ENCODE results near the gene DCK. TPM values are rescaled to one million over a fixed set of nuclear protein-coding genes. Genes with fewer than 3 reads are reported as not detected.
A peak's percentile ranks its signal among the peaks of the same experiment; 100 is the strongest.
"Not testable (repeated sequence)": the region's sequence is repeated elsewhere in the genome, so short reads cannot be mapped to it uniquely, and the experiment has no call there.

Gene DCK
- total RNA-seq, 1 donor from 2014 or later = 24.5 TPM

DNA sequence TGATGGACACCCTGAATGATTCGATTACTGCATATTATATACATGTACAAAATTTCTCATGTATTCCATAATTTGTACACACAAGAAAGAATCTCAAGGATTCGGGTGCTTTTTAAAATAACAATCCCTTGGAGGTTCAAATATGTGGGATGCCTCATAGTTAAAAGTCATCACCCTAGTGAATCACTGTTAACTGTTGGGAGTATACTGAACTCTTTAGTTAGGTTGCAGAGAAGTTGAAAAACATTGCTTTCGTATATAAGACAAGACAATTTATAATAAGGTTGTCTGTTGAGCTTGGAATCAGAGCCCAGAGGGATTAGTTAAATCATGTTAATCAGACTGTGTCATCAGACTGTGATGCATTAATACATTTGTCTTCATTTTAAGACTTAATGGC is 15.6 kb downstream of the DCK start:
- no peaks in the 10 kb centered on the region for H3K4me1 ChIP-seq
- TF ChIP-seq, protein P1, sequence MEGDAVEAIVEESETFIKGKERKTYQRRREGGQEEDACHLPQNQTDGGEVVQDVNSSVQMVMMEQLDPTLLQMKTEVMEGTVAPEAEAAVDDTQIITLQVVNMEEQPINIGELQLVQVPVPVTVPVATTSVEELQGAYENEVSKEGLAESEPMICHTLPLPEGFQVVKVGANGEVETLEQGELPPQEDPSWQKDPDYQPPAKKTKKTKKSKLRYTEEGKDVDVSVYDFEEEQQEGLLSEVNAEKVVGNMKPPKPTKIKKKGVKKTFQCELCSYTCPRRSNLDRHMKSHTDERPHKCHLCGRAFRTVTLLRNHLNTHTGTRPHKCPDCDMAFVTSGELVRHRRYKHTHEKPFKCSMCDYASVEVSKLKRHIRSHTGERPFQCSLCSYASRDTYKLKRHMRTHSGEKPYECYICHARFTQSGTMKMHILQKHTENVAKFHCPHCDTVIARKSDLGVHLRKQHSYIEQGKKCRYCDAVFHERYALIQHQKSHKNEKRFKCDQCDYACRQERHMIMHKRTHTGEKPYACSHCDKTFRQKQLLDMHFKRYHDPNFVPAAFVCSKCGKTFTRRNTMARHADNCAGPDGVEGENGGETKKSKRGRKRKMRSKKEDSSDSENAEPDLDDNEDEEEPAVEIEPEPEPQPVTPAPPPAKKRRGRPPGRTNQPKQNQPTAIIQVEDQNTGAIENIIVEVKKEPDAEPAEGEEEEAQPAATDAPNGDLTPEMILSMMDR (IDR thresholded peaks at IDR 0.05) = no peak
- H3K9me3 ChIP-seq = no peaks in the 10 kb centered on the region
- no peak for DNase-seq (ENCODE audit: low spot score in 2 of 2)
- H3K27me3 ChIP-seq = no peaks in the 10 kb centered on the region
- no peak overlapping the region for H3K27ac ChIP-seq
- H3K4me3 ChIP-seq = no peak overlapping the region
- no peaks in the 10 kb centered on the region for H3K36me3 ChIP-seq
- intact Hi-C loops (cut with DNase I) = loop anchor here (5.0 to 10.0 kb wide), 2 partner anchors 172 to 364 kb away; partner anchors contain the start of gene GRSF1

DNA sequence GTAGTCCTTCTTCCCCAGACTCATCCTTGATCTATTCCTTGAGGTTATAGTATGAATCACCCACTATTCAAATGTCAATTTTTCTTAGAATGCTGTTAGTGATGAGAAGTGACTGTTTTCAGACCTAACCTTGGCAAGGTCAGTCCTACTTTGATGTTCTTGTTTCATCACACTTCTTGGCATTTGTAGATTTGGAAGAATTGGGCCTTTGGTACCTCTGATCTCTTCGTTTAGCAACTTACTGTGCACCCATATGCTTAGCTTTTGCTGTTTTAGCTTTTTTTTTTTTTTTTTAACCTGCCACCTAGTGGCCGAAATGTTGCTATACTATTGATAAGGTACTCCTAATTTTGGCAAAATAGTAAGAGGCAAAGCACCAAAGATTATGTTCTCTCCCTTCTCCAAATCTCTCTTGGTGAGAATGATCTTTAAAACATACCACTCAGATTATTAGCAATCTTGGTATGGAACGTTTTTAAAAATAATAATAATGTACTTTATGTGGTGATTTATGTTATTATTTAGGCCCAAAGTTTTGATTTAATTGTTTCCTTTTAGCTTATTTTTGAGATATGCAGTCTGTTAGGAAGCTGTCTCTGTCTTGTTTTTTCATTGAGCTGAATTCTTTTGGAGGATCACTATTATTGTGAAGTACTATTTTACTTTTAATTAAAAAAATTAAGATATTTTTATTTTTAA is 16.6 kb downstream of the DCK start:
- H3K27ac ChIP-seq = no peak overlapping the region
- no peaks in the 10 kb centered on the region for H3K27me3 ChIP-seq
- H3K9me3 ChIP-seq = no peaks in the 10 kb centered on the region
- no peak overlapping the region for H3K4me3 ChIP-seq
- H3K4me1 ChIP-seq = no peaks in the 10 kb centered on the region
- intact Hi-C loops (cut with DNase I) = loop anchor here (5.0 to 10.0 kb wide), 2 partner anchors 173 to 365 kb away; partner anchors contain the start of gene GRSF1
- no peak for DNase-seq (ENCODE audit: low spot score in 2 of 2)
- TF ChIP-seq, protein P1 (IDR thresholded peaks at IDR 0.05) = peak in 1 of 3 experiments; percentile 50
- no peaks in the 10 kb centered on the region for H3K36me3 ChIP-seq

DNA sequence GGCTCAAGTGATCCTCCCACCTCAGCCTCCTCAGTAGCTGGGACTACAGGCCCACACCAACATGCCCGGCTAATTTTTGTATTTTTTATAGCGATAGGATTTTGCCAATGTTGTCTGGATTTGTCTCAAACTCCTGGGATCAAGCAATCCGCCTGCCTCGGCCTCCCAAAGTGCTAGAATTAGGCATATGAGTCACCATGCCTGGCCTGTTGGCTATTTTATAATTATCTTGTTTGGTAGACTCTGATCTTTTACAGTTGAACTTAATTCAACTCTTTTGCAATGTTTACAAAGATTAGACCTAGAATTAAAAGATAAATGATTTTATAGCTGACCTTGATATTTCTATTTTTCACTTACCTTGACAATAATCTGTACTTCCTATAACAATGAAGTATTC is 18.0 kb downstream of the DCK start:
- Histone ChIP-seq H3K27ac (no peak overlapping the region), H3K9me3 (no peaks in the 10 kb centered on the region), H3K4me1 (no peaks in the 10 kb centered on the region), H3K27me3 (no peaks in the 10 kb centered on the region), H3K36me3 (no peaks in the 10 kb centered on the region), H3K4me3 (no peak overlapping the region)
- intact Hi-C loops (cut with DNase I) = no loop called here
- DNase-seq (ENCODE audit: low spot score in 2 of 2) = no peak
- TF ChIP-seq, protein P1 (IDR thresholded peaks at IDR 0.05) = no peak

DNA sequence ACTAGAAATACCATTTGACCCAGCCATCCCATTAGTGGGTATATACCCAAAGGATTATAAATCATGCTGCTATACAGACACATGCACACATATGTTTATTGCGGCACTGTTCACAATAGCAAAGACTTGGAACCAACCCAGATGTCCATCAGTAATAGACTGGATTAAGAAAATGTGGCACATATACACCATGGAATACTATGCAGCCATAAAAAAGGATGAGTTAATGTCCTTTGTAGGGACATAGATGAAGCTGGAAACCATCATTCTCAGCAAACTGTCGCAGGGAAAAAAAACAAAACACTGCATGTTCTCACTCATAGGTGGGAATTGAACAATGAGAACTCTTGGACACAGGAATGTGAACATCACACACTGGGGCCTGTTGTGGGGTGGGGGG is 23.9 kb downstream of the DCK start:
- DNase-seq (ENCODE audit: low spot score in 2 of 2); H3K27me3 ChIP-seq; H3K4me3 ChIP-seq; intact Hi-C loops (cut with DNase I); H3K4me1 ChIP-seq; H3K36me3 ChIP-seq; H3K27ac ChIP-seq; H3K9me3 ChIP-seq: not testable (repeated sequence)

DNA sequence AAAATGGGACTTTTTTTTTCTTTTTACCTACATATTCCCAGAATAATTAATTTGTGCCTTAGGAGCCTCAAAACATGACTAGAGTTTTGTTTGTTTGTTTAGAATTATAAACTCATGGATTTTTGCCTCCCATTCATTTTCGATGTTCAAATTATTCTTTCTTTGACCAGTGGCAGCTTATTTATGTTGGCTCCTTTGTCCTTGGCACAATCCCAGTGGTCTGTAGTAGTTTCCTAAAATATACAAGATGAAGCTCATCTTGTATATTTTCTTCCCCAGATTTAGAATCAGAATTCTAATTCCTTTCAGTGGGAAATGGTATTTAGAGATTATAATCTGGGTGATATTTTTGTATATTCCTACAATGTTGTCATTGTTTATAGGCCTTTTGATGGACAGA is 27.2 kb downstream of the DCK start:
- H3K9me3 ChIP-seq = no peaks in the 10 kb centered on the region
- no peak overlapping the region for H3K27ac ChIP-seq
- no peaks in the 10 kb centered on the region for H3K27me3 ChIP-seq
- no peak for DNase-seq (ENCODE audit: low spot score in 2 of 2)
- H3K4me1 ChIP-seq = no peaks in the 10 kb centered on the region
- peaks cover 5 to 9% of the 10 kb centered on the region in 2 donors for H3K36me3 ChIP-seq
- TF ChIP-seq, protein P1 (IDR thresholded peaks at IDR 0.05) = no peak
- H3K4me3 ChIP-seq = no peak overlapping the region
- intact Hi-C loops (cut with DNase I) = no loop called here

DNA sequence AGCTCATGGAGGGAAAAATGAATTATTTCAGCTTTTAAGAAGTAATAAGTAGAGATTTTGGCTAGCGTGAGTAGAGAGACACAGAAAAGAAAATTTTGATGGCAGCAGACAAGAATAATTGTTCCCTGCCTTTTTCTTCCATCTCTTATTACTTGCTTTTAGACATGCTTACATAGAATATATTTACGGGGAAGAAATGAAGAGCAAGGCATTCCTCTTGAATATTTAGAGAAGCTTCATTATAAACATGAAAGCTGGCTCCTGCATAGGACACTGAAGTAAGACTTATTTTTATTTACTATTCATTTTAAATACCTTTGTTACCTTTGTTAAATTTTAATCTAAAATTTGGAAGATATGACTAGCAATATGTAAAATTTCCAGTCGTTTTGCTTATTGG is 32.2 kb downstream of the DCK start:
- H3K9me3 ChIP-seq = no peaks in the 10 kb centered on the region
- TF ChIP-seq, protein P1 (IDR thresholded peaks at IDR 0.05) = no peak
- intact Hi-C loops (cut with DNase I) = no loop called here
- no peak overlapping the region for H3K4me3 ChIP-seq
- H3K4me1 ChIP-seq = no peaks in the 10 kb centered on the region
- H3K27ac ChIP-seq = no peak overlapping the region
- DNase-seq (ENCODE audit: low spot score in 2 of 2) = no peak
- H3K36me3 ChIP-seq = peaks cover 8 to 21% of the 10 kb centered on the region in 2 donors
- H3K27me3 ChIP-seq = no peaks in the 10 kb centered on the region
